ENCODE data around the gene SLC46A1.

The SLC46A1 gene

DNA sequence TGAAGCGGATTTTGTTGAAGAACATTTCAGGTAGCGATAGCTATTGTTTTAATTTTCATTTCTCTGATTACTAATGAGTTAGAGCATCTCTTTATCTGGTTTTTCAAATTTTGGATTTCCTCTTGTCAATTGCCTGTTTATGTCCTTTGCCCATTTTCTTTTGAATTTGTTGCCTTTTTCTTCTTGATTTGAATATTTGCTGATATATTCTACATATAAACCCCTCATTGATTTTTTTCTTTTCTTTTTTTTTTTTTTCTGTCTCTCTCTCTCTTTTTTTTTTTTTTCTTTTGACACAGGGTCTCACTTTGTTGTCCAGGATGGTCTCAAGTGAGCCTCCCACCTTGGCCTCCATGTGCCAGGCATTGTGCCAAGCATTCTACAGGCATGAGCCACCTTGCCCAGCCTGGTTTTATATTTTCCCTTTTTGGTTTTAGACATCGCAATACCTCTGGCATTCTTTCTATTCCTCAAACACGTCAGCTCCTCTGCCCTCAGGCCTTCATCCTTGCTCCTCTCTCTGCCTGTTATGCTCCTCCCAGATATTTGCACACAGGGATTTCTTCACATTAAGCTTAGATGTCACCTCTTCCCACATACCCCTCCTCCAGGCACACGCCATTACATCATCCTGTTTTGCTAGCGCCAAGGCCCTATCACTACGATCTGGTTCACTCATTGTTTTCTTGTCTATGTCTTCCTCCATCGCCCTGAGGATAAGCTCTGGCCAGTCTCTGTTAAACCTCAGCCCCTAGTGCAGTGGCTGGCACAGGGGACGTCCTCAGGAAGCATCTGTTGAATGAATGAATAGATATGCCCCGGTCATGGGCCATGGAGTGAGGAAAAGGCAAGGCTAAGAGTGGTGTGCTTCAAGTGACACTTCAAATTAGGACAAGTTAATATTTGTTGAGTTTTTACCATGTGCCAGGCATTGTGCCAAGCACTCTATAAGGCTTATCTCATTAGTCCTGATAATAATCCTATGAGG is 25.9 kb downstream of the SLC46A1 start:
- no peak for DNase-seq (ENCODE audit: low spot score)

- no peak for DNase-seq (ENCODE audit: low spot score)
These were observed 33.1 kb downstream of the SLC46A1 start for GRCh38 chr17:28372945-28373274.

GRCh38 chr17:28372203-28372944 is 33.6 kb downstream of the SLC46A1 start:
- no peak for DNase-seq (ENCODE audit: low spot score)

GRCh38 chr17:28371245-28372202 is 34.5 kb downstream of the SLC46A1 start, which contains the start of gene SARM1:
TSS of gene SARM1 (plus strand) at chr17:28371694. CDS start at chr17:28372033, 339 bp downstream.
- peak; percentile 85 for DNase-seq (ENCODE audit: low spot score)

DNA sequence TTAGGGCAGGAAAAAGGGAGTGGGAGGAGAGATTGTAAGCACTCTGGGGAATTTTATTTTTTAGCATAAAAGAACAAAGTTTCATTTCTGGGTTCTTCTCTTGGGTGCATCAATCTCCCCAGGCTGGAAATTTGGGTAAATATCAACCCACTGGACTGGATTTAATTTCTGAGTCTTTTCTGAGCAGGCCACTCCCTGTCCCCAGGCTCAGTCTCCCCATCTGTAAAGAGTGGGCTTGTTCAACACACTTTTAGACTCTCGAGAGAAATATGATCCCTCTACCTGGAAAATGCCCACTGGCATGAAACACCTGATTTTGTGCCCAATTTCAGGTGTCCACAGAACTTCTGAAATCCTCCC is 35.3 kb downstream of the SLC46A1 start:
- no peak for DNase-seq (ENCODE audit: low spot score)

DNA sequence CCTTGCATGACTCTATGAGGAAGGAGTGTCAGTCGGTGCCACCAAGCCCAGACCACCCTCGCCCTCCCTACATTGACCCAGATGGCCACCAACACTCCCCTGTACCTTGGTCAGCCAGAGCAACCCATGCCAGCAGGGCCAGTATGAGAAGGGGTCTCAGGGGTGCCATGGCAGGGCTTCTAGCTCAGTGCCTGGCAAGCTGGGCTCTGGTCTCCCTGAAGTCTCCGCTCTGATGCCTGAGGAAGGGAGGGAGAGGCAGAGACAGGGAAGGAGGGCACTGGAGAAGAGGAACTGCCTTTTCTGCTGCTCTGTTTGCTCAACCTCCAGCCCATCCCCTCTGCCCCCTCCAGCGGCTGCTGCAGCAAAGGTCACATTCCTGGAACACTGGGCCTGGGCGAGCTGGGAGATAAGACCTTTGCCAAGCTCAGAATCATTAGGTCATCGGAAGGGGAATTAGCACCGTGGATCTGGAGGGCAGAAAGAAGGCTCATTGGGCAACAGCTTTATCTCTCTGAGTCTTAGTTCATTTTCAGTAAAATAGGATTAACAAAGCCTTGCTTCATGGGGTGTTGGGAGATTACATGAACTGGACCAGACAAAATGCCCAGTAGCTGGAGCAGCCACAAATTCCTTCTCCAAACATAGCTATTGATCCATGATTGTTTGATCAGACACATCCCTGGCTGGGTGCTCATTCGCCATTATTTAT is 35.8 kb downstream of the SLC46A1 start, which contains the start of gene VTN:
TSS of gene VTN (minus strand) at position 273 of the 709 bp plus-strand sequence. CDS start at position 169, 104 bp downstream.
- no peak for DNase-seq (ENCODE audit: low spot score)

- DNase-seq (ENCODE audit: low spot score): no peak
These were observed 36.4 kb downstream of the SLC46A1 start for GRCh38 chr17:28369684-28370034.

- DNase-seq (ENCODE audit: low spot score): no peak
These were observed 36.9 kb downstream of the SLC46A1 start for GRCh38 chr17:28368915-28369683.

- DNase-seq (ENCODE audit: low spot score): no peak
These were observed 37.6 kb downstream of the SLC46A1 start for GRCh38 chr17:28368306-28368831.

GRCh38 chr17:28367641-28368305 is 38.2 kb downstream of the SLC46A1 start:
- no peak for DNase-seq (ENCODE audit: low spot score)

GRCh38 chr17:28366605-28367004 is 39.4 kb downstream of the SLC46A1 start:
- DNase-seq (ENCODE audit: low spot score): no peak

GRCh38 chr17:28365487-28365886 is 40.5 kb downstream of the SLC46A1 start:
- DNase-seq (ENCODE audit: low spot score): no peak

- DNase-seq (ENCODE audit: low spot score): no peak
These were observed 41.2 kb downstream of the SLC46A1 start, which contains the start of gene SEBOX for GRCh38 chr17:28364665-28365363. TSS of gene SEBOX (minus strand) at chr17:28365199. CDS start at chr17:28365151, 48 bp downstream.

DNA sequence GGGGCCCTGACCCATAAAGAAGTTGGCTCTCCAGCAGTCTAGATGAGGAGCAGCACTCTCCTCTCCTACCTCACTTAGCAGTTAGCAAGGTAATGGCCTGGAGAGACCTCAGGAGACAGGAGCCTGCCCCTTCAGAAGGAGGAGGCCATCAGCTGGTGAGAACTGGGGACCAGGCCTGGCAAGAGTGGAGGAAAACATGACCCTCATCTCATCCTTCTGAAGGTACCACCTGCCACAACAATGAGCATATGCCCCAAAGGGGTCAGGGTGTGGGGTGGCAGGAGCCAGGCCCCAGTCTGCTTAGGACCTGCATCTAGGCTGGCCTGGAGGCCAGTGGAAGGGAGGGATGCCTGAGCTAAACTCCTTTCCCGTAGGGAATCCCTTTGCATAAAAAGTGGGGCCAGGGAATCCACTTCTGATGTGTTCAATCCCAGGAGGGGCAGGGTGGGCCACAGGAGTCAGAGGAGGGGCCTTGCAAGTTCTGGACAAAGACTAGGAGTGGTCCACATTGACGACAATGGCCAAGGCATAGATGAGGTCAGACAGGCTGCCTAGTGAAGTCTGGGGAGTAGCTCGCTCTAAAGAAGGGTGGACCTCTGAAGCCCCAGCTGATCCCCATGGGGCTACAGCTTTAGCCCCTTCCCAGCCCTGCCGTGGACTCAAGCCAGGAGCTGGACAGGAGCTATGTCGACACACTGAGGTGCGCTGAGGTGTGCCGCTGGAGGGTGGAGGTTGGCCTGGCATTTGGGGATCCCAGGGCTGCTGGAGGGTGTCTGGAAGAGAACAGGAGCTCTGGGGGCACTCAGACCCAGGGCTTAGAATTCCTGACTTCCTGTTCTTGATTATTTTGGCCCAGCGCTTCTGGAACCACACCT is 42.0 kb downstream of the SLC46A1 start:
- DNase-seq (ENCODE audit: low spot score): no peak

DNA sequence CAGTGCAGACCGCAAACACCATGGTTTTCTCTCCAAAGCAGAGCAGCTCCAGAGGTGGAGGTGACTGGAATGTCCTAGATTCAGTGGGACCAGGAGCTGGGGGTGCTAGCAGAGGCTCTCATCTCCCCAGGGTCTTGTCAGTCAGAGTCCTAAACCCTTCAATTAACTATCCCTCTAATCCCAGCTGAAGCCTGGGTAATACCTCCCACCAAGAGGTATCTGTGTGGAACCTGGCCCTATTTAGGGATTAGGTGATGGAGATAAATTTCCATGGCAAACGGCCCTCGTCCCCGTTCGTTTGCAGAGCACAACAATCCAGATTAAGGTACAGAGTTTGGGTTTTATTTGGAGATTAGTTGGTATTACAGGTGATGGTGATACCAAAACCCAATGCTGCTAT is 42.8 kb downstream of the SLC46A1 start:
- no peak for DNase-seq (ENCODE audit: low spot score)

- DNase-seq (ENCODE audit: low spot score): no peak
These were observed 48.2 kb downstream of the SLC46A1 start for GRCh38 chr17:28357901-28358197.

GRCh38 chr17:28357061-28357900 is 48.7 kb downstream of the SLC46A1 start, which contains the start of gene POLDIP2:
TSS of gene POLDIP2 (minus strand) at chr17:28357527. CDS start at chr17:28357448, 79 bp downstream.
- peak; percentile 95 for DNase-seq (ENCODE audit: low spot score)

Measured in RKO (cell line).